K562 (cell line): ENCODE measurements around the gene KRT77. TPM values are rescaled to one million over a fixed set of nuclear protein-coding genes. Genes with fewer than 3 reads are reported as not detected.

Experiments used
- ATAC-seq: fragments of 200-7000 bp; cut with Tn5 transposase; 3 replicates; pipeline ENCODE4 v1.9.1; 2020; ENCODE audit warnings: moderate library complexity
- BruUV-seq: library from RNA; stranded (reverse); fragments of 400-500 nt; replicated peaks from 2 replicates; lab custom pipeline; 2021; lab: Mats Ljungman, UMichigan
- CTCF ChIA-PET: fragments of 300-600 bp; formaldehyde crosslinking; extraction: SDS; loops from one replicate; lab custom pipeline; 2021; ENCODE audit warnings: low intra/inter-chr PET ratio; lab: Yijun Ruan, JAX
- POLR2A ChIA-PET: fragments of 300-600, 350-650 bp; sonication (Branson Sonifier 250); formaldehyde crosslinking; extraction: SDS; loops from one replicate; lab custom pipeline; 2021; ENCODE audit warnings: antibody characterized with exemption, inconsistent platforms; lab: Yijun Ruan, JAX
- DNase-seq, 4 experiments: peaks; one replicate each; pipeline versions ENCODE4 v3.0.0 to v3.0.0-alpha.2; 2011 to 2018; ENCODE audit warnings: low spot score in 3 of 4, mixed read lengths in 3 of 4; ENCODE audit errors: extremely low read depth in 1 of 4
- FAIRE-seq: peaks from 2 replicates; lab custom pipeline; 2011; peaks lifted over from hg19 to GRCh38; lab: Jason Lieb, UNC
- H2AFZ ChIP-seq: 2 replicates; pipeline ENCODE4 v1.6.0; 2011; ENCODE audit warnings: low read depth, low read length, control low read depth, inconsistent platforms
- H3K27ac ChIP-seq: fragments of 200-600 bp; 3 replicates; pipeline ENCODE4 v1.8.0; 2011; ENCODE audit warnings: low read depth, mild to moderate bottlenecking, control low read depth, inconsistent platforms, low read length, moderate library complexity, mixed read lengths; ENCODE audit errors: extremely low read depth
- H3K27me3 ChIP-seq, 2 experiments: fragments of 300-600 bp in 1 of 2; 2 replicates in 1 of 2; 3 replicates in 1 of 2; pipeline versions ENCODE4 v1.6.0 to v1.8.0; 2011; ENCODE audit warnings: inconsistent platforms in 2 of 2, low read length in 2 of 2, mild to moderate bottlenecking in 1 of 2, mixed read lengths in 1 of 2, moderate library complexity in 1 of 2; ENCODE audit not compliant: control insufficient read depth in 2 of 2, insufficient read depth in 2 of 2
- H3K36me3 ChIP-seq: fragments of 300-600 bp; 3 replicates; pipeline ENCODE4 v1.8.0; 2011; ENCODE audit warnings: mild to moderate bottlenecking, low read length, inconsistent platforms; ENCODE audit not compliant: control insufficient read depth, insufficient read depth
- H3K4me1 ChIP-seq, 2 experiments: fragments of 200-600 bp in 1 of 2; replicated peaks in 1 of 2; 2 replicates in 1 of 2; 3 replicates in 1 of 2; pipeline versions ENCODE4 v1.5.1 to v1.8.0; 2011; ENCODE audit warnings: inconsistent platforms in 2 of 2, low read length in 2 of 2, mild to moderate bottlenecking in 1 of 2, mixed read lengths in 1 of 2, moderate library complexity in 1 of 2; ENCODE audit not compliant: control insufficient read depth in 2 of 2, insufficient read depth in 2 of 2
- H3K4me2 ChIP-seq: 2 replicates; pipeline ENCODE4 v1.6.1; 2011; ENCODE audit warnings: low read length, control low read depth, inconsistent platforms, mixed read lengths; ENCODE audit not compliant: insufficient read depth
- H3K4me3 ChIP-seq: fragments of 200-600 bp; sonication (generic), shearing (Covaris generic); 2 replicates; pipeline ENCODE4 v1.5.1; 2016; ENCODE audit warnings: control low read depth, inconsistent platforms
- H3K79me2 ChIP-seq: fragments of 200-600 bp; 3 replicates; pipeline ENCODE4 v1.8.0; 2011; ENCODE audit warnings: low read length, inconsistent platforms; ENCODE audit not compliant: control insufficient read depth, insufficient read depth
- H3K9ac ChIP-seq, 2 experiments: 2 replicates each; pipeline versions ENCODE4 v1.6.0 to v1.6.1; 2011; ENCODE audit warnings: low read depth in 2 of 2, low read length in 2 of 2, control low read depth in 1 of 2, inconsistent platforms in 1 of 2, mild to moderate bottlenecking in 1 of 2, mixed read lengths in 1 of 2; ENCODE audit not compliant: insufficient read depth in 1 of 2
- H3K9me1 ChIP-seq: one replicate; pipeline ENCODE4 v1.6.0; 2011; ENCODE audit warnings: inconsistent platforms, mild to moderate bottlenecking, low read length, moderate library complexity; ENCODE audit not compliant: control insufficient read depth, insufficient read depth
- H3K9me3 ChIP-seq: replicated peaks from 2 replicates; pipeline ENCODE4 v1.5.1; 2011; ENCODE audit warnings: low read depth, low read length, inconsistent platforms; ENCODE audit not compliant: control insufficient read depth, insufficient read depth
- H4K20me1 ChIP-seq: replicated peaks from 2 replicates; pipeline ENCODE4 v1.6.1; 2011; ENCODE audit warnings: low read length, inconsistent platforms, mixed read lengths; ENCODE audit not compliant: control insufficient read depth, insufficient read depth
- CXXC5 ChIP-seq: fragments of 250-450 bp; sonication (Bioruptor Pico); IDR thresholded peaks from 2 replicates; pipeline ENCODE4 v1.8.0; 2022; ENCODE audit warnings: inconsistent platforms, mild to moderate bottlenecking, moderate library complexity
- ELF1 ChIP-seq: fragments of 200-800 bp; sonication (Bioruptor generic); IDR thresholded peaks from 2 replicates; pipeline ENCODE4 v1.6.1; 2016; ENCODE audit warnings: missing genetic modification characterization, missing compliant biosample characterization
- ETS2 ChIP-seq: IDR thresholded peaks from 2 replicates; pipeline ENCODE4 v1.6.1; 2016; ENCODE audit warnings: borderline replicate concordance, missing genetic modification characterization, mild to moderate bottlenecking, moderate library complexity, missing compliant biosample characterization; ENCODE audit not compliant: poor library complexity, severe bottlenecking
- HDAC2 ChIP-seq: fragments of 450-650 bp; IDR thresholded peaks from 2 replicates; pipeline ENCODE4 v1.6.1; 2016; ENCODE audit warnings: mild to moderate bottlenecking
- NKRF ChIP-seq: fragments of 450-650 bp; IDR thresholded peaks from 2 replicates; pipeline ENCODE4 v1.6.1; 2016; ENCODE audit warnings: borderline replicate concordance
- NRF1 ChIP-seq, 2 experiments: fragments of 450-650 bp; IDR thresholded peaks in 1 of 2; conservative IDR thresholded peaks in 1 of 2; 2 replicates each; pipeline ENCODE4 v1.6.1; 2014; ENCODE audit warnings: mild to moderate bottlenecking in 2 of 2
- SAFB2 ChIP-seq: fragments of 200-400 bp; formaldehyde crosslinking; IDR thresholded peaks from 2 replicates; pipeline ENCODE4 v1.6.1; 2018; ENCODE audit warnings: borderline replicate concordance, low read length, low read depth, moderate library complexity; ENCODE audit not compliant: severe bottlenecking
- TCF7L2 ChIP-seq: fragments of 150-350 bp; IDR thresholded peaks from 2 replicates; pipeline ENCODE4 v1.6.1; 2016; ENCODE audit warnings: low read depth, mild to moderate bottlenecking, low read length, moderate library complexity
- ZBTB49 ChIP-seq: sonication (generic); formaldehyde crosslinking; IDR thresholded peaks from 2 replicates; pipeline ENCODE4 v1.8.0; 2022; ENCODE audit warnings: missing genetic modification reagents, mild to moderate bottlenecking, borderline replicate concordance
- ZKSCAN8 ChIP-seq: fragments of 200-800 bp; sonication (Bioruptor generic); IDR thresholded peaks from 2 replicates; pipeline ENCODE4 v1.6.1; 2016; ENCODE audit warnings: missing genetic modification characterization, missing compliant biosample characterization
- ZNF134 ChIP-seq: fragments of 250-450 bp; sonication (Bioruptor Pico); conservative IDR thresholded peaks from 2 replicates; pipeline ENCODE4 v1.4.0; 2020
- ZNF224 ChIP-seq: sonication (generic); formaldehyde crosslinking; IDR thresholded peaks from 2 replicates; pipeline ENCODE4 v1.8.0; 2022; ENCODE audit warnings: mild to moderate bottlenecking, missing genetic modification reagents
- ZNF23 ChIP-seq: fragments of 250-450 bp; sonication (Bioruptor Pico); IDR thresholded peaks from 2 replicates; pipeline ENCODE4 v1.4.0; 2020; ENCODE audit warnings: mild to moderate bottlenecking
- ZNF512 ChIP-seq: IDR thresholded peaks from 2 replicates; pipeline ENCODE4 v1.6.1; 2016; ENCODE audit warnings: missing genetic modification characterization, missing compliant biosample characterization
- ZNF699 ChIP-seq: fragments of 250-450 bp; sonication (Bioruptor Pico); IDR thresholded peaks from 2 replicates; pipeline ENCODE4 v1.8.0; 2021; ENCODE audit warnings: mild to moderate bottlenecking, moderate library complexity; ENCODE audit not compliant: insufficient replicate concordance
- WGBS: fragments of 100-300 bp; shearing (Covaris generic); methylation state at CpG from one replicate; pipeline ENCODE4 v1.1.6; 2016; ENCODE audit warnings: low coverage, mixed read lengths; ENCODE audit not compliant: insufficient coverage; ENCODE audit errors: missing lambda C conversion rate; 5-methylcytosine and 5-hydroxymethylcytosine counted together
- in situ Hi-C: fragments of 300-500 bp; cut with MboI; formaldehyde crosslinking; loops from 4 replicates; pipeline ENCODE4 v1.15.0; 2018; ENCODE audit warnings: inconsistent platforms, mixed read lengths
- intact Hi-C: fragments of 100-400 bp; cut with micrococcal nuclease; formaldehyde crosslinking; loops from 2 replicates; pipeline ENCODE4 v1.14.2; 2022
- polyA plus RNA-seq, 8 experiments: library from polyadenylated mRNA; depleted of rRNA in 4 of 8; stranded (reverse) in 5 of 8; unstranded in 3 of 8; fragments of >200 nt; fragmentation: Nextera tagmentation in 2 of 8; fragmentation: Illumina TruSeq in 1 of 8; extraction: Ambion mirVana in 2 of 8; extraction: Trizol in 1 of 8; gene quantifications; 2 replicates each; pipeline versions ENCODE4 v1.2.1 to v1.2.3, GENCODE V29; 2011 to 2014; ENCODE audit warnings: inconsistent platforms in 1 of 8, missing spikeins in 1 of 8
- total RNA-seq, 7 experiments: library from RNA; depleted of rRNA in 6 of 7; stranded (reverse); fragments of >200 nt in 6 of 7; fragmentation: Illumina TruSeq in 2 of 7; extraction: Trizol in 2 of 7; gene quantifications; 2 replicates each; pipeline versions ENCODE4 v1.2.1 to v1.2.3, GENCODE V29; 2011 to 2021; ENCODE audit warnings: low replicate concordance in 1 of 7

The KRT77 gene
- total and polyA plus RNA-seq, 9 of the 15 experiments (the other 6 are each of a cell fraction or from before 2014, with no cell fraction given): not detected

- FAIRE-seq: no peak
- H3K79me2 ChIP-seq: no peaks in the 10 kb centered on the region
- no peak overlapping the region for H3K4me3 ChIP-seq
- no peaks in the 10 kb centered on the region for H3K9me3 ChIP-seq
- H2AFZ ChIP-seq: no peak overlapping the region
- H3K36me3 ChIP-seq: no peaks in the 10 kb centered on the region
- H3K9ac ChIP-seq: no peak overlapping the region
- peaks cover 35 to 46% of the 10 kb centered on the region in 2 experiments for H3K27me3 ChIP-seq
- no peak overlapping the region for H3K27ac ChIP-seq
- peaks cover 11% of the 10 kb centered on the region; the same call in 1 of the 2 replicates for H4K20me1 ChIP-seq
- H3K9me1 ChIP-seq: no peaks in the 10 kb centered on the region
- H3K4me2 ChIP-seq: no peak overlapping the region
- WGBS: 18% methylated on average over 5 of the region's 5 CpGs
- intact Hi-C loops: no loop called here
- no peak for ATAC-seq
- H3K4me1 ChIP-seq: peaks cover 0 to 12% of the 10 kb centered on the region in 2 experiments; a peak in 3 of 5 replicates
- CTCF ChIA-PET: interaction anchor here (1.0 kb wide), 1 partner anchor 133 kb away, joined by 3 read pairs; no protein-coding TSS in a partner anchor
- BruUV-seq: no TSS peak
- in situ Hi-C loops: no loop called here
- POLR2A ChIA-PET: interaction anchor here (0.6 to 0.9 kb wide), 3 partner anchors 10 to 89 kb away, joined by 3 read pairs; no protein-coding TSS in a partner anchor
- DNase-seq: no peak
- TF ChIP-seq ETS2: no peak
- no peak for TF ChIP-seq TCF7L2
- TF ChIP-seq ELF1 (tag): no peak
- TF ChIP-seq ZKSCAN8 (CRISPR knock-in tag): no peak
- no peak for TF ChIP-seq ZNF224 (CRISPR knock-in tag)
- no peak for TF ChIP-seq ZNF699 (CRISPR knock-in tag)
- no peak for TF ChIP-seq ZNF23 (CRISPR knock-in tag)
- no peak for TF ChIP-seq CXXC5 (CRISPR knock-in tag)
- no peak for TF ChIP-seq NKRF
- TF ChIP-seq ZNF512: no peak
- no peak for TF ChIP-seq NRF1 (conservative IDR thresholded peaks at IDR 0.05 in 1 of 2, IDR thresholded peaks at IDR 0.05 in 1 of 2)
- TF ChIP-seq ZBTB49 (CRISPR knock-in tag): no peak
- no peak for TF ChIP-seq SAFB2
- no peak for TF ChIP-seq HDAC2
- TF ChIP-seq ZNF134 (CRISPR knock-in tag): no peak
Measured at GRCh38 chr12:52716061-52716460, 12.7 kb upstream of the KRT77 start.
